HTERT RPE-1 (cell line): ENCODE results near the gene ATP9A.
"Not testable (repeated sequence)": the region's sequence is repeated elsewhere in the genome, so short reads cannot be mapped to it uniquely, and the experiment has no call there.

ENCODE experiments used
- in situ Hi-C: fragments of 300-500 bp; cut with MboI; formaldehyde crosslinking; loops from 4 replicates; pipeline ENCODE4 v1.14.3; 2020; ENCODE audit warnings: low sequenced_read_pairs

Gene ATP9A

GRCh38 chr20:51697096-51697826 is 70.9 kb downstream of the ATP9A start:
- in situ Hi-C loops, result no loop called here

- in situ Hi-C loops, result no loop called here
These were observed 71.7 kb downstream of the ATP9A start for GRCh38 chr20:51696304-51697071.

- in situ Hi-C loops, result no loop called here
These were observed 72.5 kb downstream of the ATP9A start for GRCh38 chr20:51695574-51696303.

GRCh38 chr20:51692806-51693400 is 75.3 kb downstream of the ATP9A start:
- in situ Hi-C loops, result no loop called here

GRCh38 chr20:51691703-51692102 is 76.5 kb downstream of the ATP9A start:
- in situ Hi-C loops, result no loop called here

GRCh38 chr20:51688600-51689244 is 79.5 kb downstream of the ATP9A start:
- in situ Hi-C loops, result no loop called here

- in situ Hi-C loops, result no loop called here
These were observed 80.6 kb downstream of the ATP9A start for GRCh38 chr20:51687630-51688029.

- in situ Hi-C loops, result no loop called here
These were observed 81.1 kb downstream of the ATP9A start for GRCh38 chr20:51687108-51687507.

GRCh38 chr20:51685494-51685893 is 82.7 kb downstream of the ATP9A start:
- in situ Hi-C loops, result not testable (repeated sequence)

GRCh38 chr20:51680067-51680749 is 88.0 kb downstream of the ATP9A start:
- in situ Hi-C loops, result no loop called here

- in situ Hi-C loops, result no loop called here
These were observed 88.8 kb downstream of the ATP9A start for GRCh38 chr20:51679254-51679921.

- in situ Hi-C loops, result no loop called here
These were observed 90.0 kb downstream of the ATP9A start for GRCh38 chr20:51678026-51678697.

- in situ Hi-C loops, result no loop called here
These were observed 99.2 kb downstream of the ATP9A start for GRCh38 chr20:51668947-51669346.

GRCh38 chr20:51668515-51668914 is 99.7 kb downstream of the ATP9A start:
- in situ Hi-C loops, result no loop called here

GRCh38 chr20:51667491-51667890 is 100.7 kb downstream of the ATP9A start:
- in situ Hi-C loops, result no loop called here

GRCh38 chr20:51667002-51667408 is 101.2 kb downstream of the ATP9A start:
- in situ Hi-C loops, result no loop called here

GRCh38 chr20:51666126-51666525 is 102.1 kb downstream of the ATP9A start:
- in situ Hi-C loops, result no loop called here

- in situ Hi-C loops, result no loop called here
These were observed 102.6 kb downstream of the ATP9A start for GRCh38 chr20:51665543-51666118.
